GM19193 (cell line): ENCODE measurements around the gene TMEM191B.
"Not testable (repeated sequence)": the region's sequence is repeated elsewhere in the genome, so short reads cannot be mapped to it uniquely, and the experiment has no call there.

Experiments
- POLR2A ChIP-seq: IDR thresholded peaks from 4 replicates; pipeline ENCODE4 v1.6.1; 2011; ENCODE audit not compliant: insufficient read depth, insufficient read length; ENCODE audit errors: extremely low read depth

TMEM191B gene

DNA sequence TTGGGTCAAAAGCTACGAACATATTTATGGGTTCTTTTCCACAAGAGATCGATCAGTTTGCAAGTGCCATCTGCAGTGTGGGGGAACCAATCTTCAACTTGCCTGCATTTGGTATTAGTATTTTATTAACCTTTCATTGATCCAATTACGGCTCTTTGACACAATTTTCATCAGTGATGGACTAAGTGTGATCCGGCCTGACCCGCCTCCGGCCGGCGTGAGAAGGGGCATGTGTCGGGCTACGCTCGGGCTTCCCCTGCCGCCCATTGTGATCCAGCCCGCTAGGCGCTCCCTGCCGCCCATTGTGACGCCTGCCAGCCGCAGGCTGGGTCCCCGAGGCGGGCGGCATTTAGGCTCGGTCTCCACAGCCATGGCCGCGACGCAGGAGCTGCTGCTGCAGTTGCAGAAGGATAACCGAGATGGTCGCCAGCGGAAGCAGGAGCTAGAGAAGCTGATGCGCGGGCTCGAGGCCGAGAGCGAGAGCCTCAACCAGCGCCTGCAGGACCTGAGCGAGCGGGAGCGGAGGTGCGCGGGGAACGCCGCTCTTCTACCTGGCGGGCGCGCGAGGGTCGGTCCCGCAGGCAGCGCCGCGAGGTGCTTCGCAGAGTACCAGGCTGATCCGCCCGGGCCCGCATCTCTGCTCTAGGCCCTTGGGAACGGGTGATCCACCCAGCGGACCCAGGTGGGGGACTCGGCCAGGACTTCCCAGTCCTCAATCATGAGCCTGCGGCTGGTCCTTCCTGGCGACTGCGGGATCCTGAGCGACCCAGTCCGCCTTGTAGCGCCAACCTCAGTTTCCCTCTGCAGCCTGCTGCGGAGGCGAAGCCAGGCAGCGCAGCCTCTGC, at the start of gene TMEM191B:
Gene TMEM191B, plus strand, starts transcription at position 51 of the 845 bp plus-strand sequence. Its CDS starts 179 bp downstream, at position 230.
- TF ChIP-seq POLR2A = not testable (repeated sequence)

DNA sequence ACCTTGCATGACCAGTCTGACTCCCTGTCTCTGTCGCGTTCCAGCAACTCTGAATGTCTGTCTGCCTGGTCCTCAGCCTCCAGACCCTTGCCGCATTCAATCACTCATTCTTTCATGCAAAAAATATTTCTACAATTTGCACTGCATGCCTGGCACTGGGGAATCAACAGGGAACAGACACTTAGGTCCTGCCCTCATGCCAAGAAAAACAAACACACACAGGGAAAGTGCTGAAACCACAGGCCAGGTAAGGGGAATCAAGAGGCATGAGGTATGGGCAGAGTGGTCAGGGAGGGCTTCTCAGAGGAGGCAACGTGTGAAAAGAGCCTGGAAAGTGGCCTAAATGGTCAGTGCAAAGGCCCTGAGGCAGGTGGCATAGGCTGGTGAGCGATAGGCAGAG, 9.5 kb upstream of the TMEM191B start, which contains the start of gene GGTLC3:
Gene GGTLC3, minus strand, starts transcription at position 101 of the 400 bp plus-strand sequence. CDS start 264 bp downstream, outside the sequence.
- not testable (repeated sequence) for TF ChIP-seq POLR2A
